Right forelimb (tissue), 1 donor: ENCODE data around the gene DIRAS3.
"Not testable (repeated sequence)": the region's sequence is repeated elsewhere in the genome, so short reads cannot be mapped to it uniquely, and the experiment has no call there.

Experiments
- DNase-seq: peaks from one replicate; pipeline ENCODE4 v3.0.0-alpha.2; 2018

DIRAS3 gene

DNA sequence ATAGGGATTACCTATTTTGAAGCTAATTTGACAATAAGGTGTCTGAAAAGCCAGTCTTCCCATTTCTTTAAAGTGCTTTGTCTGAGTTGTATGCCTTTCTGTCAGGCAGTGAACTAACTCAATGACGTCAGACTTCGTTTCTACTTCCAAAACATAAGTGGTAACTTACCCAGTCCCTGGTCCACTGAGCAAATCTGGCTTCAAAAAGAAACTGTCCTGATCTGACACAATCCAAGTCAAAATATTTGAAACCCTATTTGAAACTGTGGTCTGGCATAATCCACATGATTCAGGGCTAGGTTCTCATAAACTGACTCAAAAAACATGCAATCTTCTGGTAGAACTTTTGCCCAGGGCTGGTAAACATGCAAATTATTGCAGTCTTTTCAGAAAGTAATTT, 34.0 kb downstream of the DIRAS3 start:
- no peak for DNase-seq

- no peak for DNase-seq
Measured at GRCh38 chr1:68015971-68016370, 34.5 kb downstream of the DIRAS3 start.

DNA sequence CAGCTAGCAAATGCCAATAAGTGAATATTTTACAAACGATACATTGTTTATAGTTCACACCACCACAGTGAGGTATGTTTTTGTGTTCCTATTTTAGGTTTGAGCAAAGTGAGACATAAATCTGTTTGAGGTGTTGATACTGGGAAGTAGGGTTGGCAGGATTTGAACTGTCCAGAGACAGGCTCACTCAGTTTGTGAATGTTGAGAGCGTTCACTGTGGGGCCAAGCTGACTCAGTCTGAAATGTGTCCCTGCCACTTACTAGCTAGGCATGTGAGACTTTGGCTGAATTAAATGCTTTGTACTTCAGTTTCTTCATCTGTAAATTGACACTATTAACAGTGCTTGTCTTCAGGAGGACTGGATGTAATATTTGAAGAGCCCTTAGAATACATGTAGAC, 35.1 kb downstream of the DIRAS3 start:
- DNase-seq = no peak

DNA sequence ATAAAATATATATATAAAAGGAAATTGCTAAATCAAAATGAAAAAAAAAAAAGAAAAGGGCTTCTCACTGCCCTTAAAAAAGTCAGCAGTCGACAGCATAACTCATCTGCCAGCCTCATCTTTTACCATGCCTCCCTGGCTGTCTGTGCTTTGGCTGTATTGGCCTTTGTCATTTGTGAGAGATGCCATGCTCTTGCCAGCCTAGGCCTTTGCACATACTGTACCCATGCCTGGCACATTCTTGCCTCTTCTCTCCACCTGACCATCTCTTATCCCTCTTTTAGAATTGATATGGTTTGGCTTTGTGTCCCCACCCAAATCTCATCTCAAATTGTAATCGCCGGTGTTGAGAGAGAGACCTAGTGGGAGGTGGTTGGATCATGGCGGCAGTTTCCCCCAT, 37.1 kb downstream of the DIRAS3 start:
- DNase-seq = no peak

DNA sequence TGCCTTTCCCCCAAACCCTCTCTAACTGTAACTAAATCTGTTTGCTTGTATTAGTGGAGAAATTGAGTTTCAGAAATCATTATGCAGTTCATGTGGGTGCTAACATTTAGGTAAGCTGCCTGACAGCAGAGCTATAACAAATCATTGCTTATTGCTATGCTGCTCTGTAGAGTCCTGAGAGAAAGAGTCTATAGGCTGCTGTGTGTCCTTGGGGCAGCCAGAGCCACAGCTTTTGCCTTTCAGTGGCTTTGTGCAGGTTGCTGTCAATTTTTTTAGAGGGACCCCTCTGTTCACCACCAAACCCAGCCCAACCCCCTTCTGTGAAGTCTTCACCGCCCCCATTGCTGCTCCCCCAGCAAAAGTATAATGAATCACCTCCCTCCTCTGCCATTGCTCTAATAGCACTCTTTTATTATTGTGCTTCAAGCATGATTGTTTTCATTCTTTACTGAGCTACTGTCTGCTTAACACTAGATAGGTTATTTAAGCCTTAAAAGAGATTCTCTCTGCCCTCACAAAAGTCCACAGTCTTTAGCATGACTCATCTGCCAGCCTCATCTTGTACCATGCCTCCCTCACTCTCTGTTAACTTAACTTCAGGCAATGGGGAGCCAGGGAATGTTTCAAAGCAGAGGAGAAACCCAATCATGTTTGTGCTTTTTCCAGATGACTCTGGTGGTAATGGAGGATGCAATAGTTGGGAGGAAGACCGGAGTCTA, 38.6 kb downstream of the DIRAS3 start:
- DNase-seq = no peak

GRCh38 chr1:68010543-68010942, 39.9 kb downstream of the DIRAS3 start:
- DNase-seq = no peak

GRCh38 chr1:68010090-68010489, 40.3 kb downstream of the DIRAS3 start:
- DNase-seq = no peak

DNA sequence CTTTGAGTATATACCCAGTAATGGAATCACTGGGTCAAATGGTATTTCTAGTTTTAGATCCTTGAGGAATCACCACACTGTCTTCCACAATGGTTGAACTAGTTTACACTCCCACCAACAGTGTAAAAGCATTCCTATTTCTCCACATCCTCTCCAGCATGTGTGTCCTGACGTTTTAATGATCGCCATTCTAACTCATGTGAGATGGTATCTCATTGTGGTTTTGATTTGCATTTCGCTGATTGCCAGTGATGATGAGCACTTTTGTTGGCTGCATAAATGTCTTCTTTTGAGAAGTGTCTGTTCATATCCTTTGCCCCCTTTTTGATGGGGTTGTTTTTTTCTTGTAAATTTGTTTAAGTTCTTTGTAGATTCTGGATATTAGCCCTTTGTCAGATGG, 46.8 kb downstream of the DIRAS3 start:
- not testable (repeated sequence) for DNase-seq

DNA sequence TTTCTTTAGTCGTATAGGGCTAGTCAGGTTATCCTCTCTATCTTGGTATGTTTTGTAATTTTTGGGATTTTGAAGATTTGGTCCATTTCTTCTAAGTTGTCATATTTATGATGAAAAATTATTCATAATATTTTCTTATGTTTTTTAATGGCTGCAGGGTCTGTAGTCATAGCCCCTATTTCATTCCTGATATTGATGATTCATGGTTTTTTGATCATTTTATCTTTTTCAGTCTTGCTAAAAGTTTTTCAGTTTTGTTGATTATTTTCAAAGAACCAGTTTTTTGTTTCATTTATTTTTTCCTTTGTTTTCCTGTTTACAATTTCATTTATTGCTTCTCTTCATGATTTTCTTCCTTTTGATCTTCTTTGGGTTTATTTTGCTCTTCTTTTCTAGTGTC, 50.2 kb downstream of the DIRAS3 start:
- DNase-seq = no peak

DNA sequence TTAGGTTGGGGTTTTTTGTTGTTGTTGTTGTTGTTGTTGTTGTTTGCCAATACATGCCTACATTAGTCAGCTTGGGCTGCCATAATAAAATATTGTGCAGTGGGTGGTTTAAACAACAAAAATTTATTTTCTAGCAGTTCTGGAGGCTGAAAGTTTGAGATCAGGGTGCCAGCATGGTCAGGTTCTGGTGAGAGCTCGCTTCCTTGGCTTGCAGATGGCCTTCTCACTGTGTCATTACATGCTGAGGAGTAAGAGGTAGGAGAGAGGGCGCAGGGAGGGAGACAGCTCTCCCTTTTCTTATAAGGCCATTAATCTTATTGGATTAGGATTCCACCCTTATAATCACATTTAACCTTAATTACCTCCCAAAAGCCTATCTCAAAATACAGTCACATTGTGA, 52.7 kb downstream of the DIRAS3 start:
- DNase-seq = no peak
